Measurements from ENCODE around the gene MORN4.
"Not testable (repeated sequence)": the region's sequence is repeated elsewhere in the genome, so short reads cannot be mapped to it uniquely, and the experiment has no call there.

The MORN4 gene

GRCh38 chr10:97596101-97597082 is 36.9 kb downstream of the MORN4 start:
- DNase-seq (ENCODE audit: low read depth) = no peak

- DNase-seq (ENCODE audit: low read depth) = no peak
These were observed 39.9 kb downstream of the MORN4 start for GRCh38 chr10:97593421-97593820.

- DNase-seq (ENCODE audit: low read depth) = no peak
These were observed 42.4 kb downstream of the MORN4 start for GRCh38 chr10:97590748-97591495.

- no peak for DNase-seq (ENCODE audit: low read depth)
These were observed 43.1 kb downstream of the MORN4 start for GRCh38 chr10:97590082-97590747.

- DNase-seq (ENCODE audit: low read depth) = no peak
These were observed 43.8 kb downstream of the MORN4 start, which contains the start of gene C10orf62 for GRCh38 chr10:97589479-97589878. Gene C10orf62, plus strand, starts transcription at chr10:97589721. Its CDS starts 177 bp downstream, at chr10:97589898.

- DNase-seq (ENCODE audit: low read depth) = no peak
These were observed 46.1 kb downstream of the MORN4 start for GRCh38 chr10:97587183-97587582.

- no peak for DNase-seq (ENCODE audit: low read depth)
These were observed 47.9 kb downstream of the MORN4 start for GRCh38 chr10:97585439-97585811.

- no peak for DNase-seq (ENCODE audit: low read depth)
These were observed 48.4 kb downstream of the MORN4 start for GRCh38 chr10:97584798-97585438.

- peak; percentile 47 for DNase-seq (ENCODE audit: low read depth)
These were observed 49.1 kb downstream of the MORN4 start, which contains the start of gene HOGA1 for GRCh38 chr10:97584060-97584797. Gene HOGA1, plus strand, starts transcription at chr10:97584389. Its CDS starts 315 bp downstream, at chr10:97584704.

- no peak for DNase-seq (ENCODE audit: low read depth)
These were observed 49.8 kb downstream of the MORN4 start for GRCh38 chr10:97583476-97583875.

GRCh38 chr10:97582169-97582568 is 51.1 kb downstream of the MORN4 start:
- no peak for DNase-seq (ENCODE audit: low read depth)

GRCh38 chr10:97580421-97581367 is 52.6 kb downstream of the MORN4 start:
- no peak for DNase-seq (ENCODE audit: low read depth)

- no peak for DNase-seq (ENCODE audit: low read depth)
These were observed 55.0 kb downstream of the MORN4 start for GRCh38 chr10:97578171-97578844.

- no peak for DNase-seq (ENCODE audit: low read depth)
These were observed 55.6 kb downstream of the MORN4 start for GRCh38 chr10:97577701-97578100.

- DNase-seq (ENCODE audit: low read depth) = not testable (repeated sequence)
These were observed 56.8 kb downstream of the MORN4 start for GRCh38 chr10:97576487-97576886.

GRCh38 chr10:97575127-97575668 is 58.1 kb downstream of the MORN4 start:
- DNase-seq (ENCODE audit: low read depth) = no peak

GRCh38 chr10:97574374-97575126 is 58.8 kb downstream of the MORN4 start:
- DNase-seq (ENCODE audit: low read depth) = peak; percentile 90

- DNase-seq (ENCODE audit: low read depth) = no peak
These were observed 59.6 kb downstream of the MORN4 start for GRCh38 chr10:97573672-97574071.
